Superior temporal gyrus (tissue), 1 donor: ENCODE results near the gene MAGED4B.
"Not testable (repeated sequence)": the region's sequence is repeated elsewhere in the genome, so short reads cannot be mapped to it uniquely, and the experiment has no call there.

Experiments used
- DNase-seq: peaks from one replicate; pipeline ENCODE4 v3.0.0-alpha.2; 2016; ENCODE audit errors: extremely low spot score

The MAGED4B gene, protein sequence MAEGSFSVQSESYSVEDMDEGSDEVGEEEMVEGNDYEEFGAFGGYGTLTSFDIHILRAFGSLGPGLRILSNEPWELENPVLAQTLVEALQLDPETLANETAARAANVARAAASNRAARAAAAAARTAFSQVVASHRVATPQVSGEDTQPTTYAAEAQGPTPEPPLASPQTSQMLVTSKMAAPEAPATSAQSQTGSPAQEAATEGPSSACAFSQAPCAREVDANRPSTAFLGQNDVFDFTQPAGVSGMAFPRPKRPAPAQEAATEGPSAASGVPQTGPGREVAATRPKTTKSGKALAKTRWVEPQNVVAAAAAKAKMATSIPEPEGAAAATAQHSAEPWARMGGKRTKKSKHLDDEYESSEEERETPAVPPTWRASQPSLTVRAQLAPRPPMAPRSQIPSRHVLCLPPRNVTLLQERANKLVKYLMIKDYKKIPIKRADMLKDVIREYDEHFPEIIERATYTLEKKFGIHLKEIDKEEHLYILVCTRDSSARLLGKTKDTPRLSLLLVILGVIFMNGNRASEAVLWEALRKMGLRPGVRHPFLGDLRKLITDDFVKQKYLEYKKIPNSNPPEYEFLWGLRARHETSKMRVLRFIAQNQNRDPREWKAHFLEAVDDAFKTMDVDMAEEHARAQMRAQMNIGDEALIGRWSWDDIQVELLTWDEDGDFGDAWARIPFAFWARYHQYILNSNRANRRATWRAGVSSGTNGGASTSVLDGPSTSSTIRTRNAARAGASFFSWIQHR

DNA sequence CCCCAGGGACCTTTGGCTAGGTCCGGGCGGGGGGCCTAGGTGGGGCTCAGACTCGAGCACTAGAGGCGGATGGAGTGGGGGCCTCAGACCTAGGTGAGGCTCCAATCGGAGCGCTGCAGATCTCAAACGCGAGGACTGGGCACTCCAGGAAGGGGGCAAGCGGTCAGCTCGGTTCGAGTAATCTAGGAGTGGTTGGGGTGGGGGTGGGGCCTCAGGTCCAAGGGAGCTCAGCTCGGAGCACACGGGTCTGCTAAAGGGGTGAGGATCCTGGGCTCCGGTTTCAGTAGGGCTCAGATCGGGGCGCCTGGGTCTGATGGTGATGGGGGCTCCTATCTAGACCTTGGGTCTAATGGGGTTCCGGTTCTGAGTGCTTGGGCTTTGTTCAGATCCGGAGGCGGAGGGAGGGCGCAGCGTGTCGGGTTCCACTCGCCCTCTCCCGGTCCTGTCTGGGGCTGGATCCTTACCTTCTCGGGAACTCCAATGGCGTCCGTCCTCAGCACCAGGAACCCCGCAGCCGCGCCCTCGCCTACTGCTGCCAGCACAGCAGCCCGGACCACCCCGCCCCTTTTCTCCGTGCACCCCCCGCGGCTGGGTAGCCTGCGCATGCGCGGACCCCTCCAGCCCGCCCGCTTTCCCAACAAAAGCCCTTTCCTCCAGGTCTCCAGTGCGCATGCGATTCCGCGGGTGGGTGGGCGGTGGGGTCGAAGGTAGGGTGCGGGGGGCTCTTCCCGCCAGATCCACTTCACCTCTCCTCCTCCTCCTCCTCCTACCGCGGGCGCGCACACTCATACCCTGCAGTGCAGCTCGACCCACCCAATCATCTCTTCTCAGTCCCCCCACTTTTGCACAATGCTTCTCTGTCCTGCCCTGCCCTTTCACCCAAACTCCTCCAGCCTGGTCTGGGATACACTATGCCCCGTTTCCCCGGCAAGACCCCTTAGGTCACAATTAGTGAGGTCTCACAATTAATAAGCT is at the start of gene MAGED4B:
MAGED4B (minus strand) TSS at position 518 of the 975 bp plus-strand sequence. CDS start 1,011 bp downstream, outside the sequence.
- DNase-seq, result not testable (repeated sequence)

DNA sequence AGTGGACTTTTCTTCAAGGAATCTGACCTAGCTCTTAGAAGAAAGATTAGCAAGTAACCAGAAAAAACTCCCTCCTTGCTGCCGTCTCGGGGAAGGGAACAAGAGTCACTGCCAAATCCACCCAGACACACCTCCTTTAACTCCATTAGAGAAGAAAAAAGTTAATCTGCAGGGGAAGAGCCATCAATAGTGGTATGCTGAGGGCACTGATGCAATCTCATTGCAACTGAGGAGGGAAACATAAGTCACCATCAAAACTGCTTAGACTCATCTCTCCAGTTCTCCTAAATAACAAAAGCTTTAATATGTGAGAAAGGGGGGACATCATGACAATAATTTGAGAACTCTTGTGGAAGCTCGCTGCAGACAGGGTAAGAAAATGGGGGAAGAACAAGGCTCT is 49.3 kb upstream of the MAGED4B start:
- no peak for DNase-seq

DNA sequence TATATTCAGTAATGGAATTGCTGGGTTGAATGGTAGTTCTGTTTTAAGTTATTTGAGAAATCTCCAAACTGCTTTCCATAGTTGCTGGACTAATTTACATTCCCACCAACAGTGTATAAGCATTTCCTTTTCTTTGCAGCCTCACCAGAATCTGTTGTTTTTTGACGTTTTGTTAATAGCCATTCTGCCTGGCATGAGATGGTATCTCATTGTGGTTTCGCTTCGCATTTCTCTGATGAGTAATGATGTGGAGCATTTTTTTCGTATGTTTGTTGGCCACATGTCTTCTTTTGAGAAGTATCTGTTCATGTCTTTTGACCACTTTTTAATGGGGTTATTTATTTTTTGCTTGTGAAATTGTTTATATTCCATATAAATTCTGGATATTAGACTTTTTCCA is 13.6 kb upstream of the MAGED4B start:
- no peak for DNase-seq

DNA sequence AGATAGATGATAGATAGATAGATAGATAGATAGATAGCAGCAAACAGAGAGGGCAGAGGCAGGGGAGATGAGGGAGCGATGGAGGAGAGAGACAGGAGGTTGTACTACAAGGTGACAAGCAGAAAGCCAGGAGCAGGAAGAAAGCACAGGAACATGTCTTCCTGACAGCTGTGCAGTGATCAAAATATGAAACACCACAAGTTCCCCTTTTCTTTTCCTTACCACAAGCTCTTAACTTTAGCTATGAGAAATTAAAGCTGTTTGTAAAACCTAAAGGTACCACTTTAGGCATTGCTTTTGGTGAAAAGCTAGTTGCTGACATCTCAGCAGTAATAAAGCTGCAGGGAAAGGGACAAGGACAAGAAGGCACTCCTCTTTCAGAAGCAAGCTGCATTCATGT is 9.1 kb upstream of the MAGED4B start:
- DNase-seq, result no peak

DNA sequence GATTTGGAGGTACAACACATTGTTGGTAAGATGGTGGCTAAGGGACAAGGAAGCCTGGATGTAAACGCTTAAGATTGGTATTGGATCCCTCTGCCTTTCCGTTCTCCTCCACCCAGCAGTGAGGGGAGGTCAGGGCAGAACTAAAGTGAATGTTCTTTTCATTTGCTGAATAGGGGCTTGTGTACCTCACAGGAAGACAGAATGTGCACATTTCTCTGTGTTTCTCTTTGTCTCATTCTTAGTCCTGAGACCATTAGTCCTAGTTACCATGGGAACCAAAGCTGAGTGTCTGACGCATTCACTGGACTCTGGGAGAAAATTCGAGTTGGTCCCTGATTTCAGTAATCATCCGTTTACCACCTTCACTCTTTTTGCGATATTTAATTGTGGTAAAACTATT is 26.7 kb downstream of the MAGED4B start:
- not testable (repeated sequence) for DNase-seq

DNA sequence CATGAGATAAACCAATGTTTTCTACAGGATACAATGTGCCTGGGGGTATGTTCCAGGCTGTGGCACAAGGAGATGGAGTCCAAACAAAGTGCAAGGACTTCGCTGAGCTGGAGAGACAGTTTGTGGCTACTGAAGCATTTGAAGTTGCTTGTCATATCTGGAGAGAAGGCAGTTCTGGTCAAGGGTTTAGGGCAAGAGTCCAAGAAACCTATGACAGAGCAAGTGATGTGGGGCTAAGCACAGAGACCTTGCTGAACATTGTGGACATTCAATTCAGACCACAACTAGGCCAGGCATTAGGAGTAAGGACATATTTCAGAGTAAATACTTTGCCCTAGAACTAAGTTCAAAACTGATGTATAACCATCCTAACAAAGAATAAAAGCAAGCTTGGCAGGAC is 34.8 kb downstream of the MAGED4B start:
- DNase-seq, result no peak

DNA sequence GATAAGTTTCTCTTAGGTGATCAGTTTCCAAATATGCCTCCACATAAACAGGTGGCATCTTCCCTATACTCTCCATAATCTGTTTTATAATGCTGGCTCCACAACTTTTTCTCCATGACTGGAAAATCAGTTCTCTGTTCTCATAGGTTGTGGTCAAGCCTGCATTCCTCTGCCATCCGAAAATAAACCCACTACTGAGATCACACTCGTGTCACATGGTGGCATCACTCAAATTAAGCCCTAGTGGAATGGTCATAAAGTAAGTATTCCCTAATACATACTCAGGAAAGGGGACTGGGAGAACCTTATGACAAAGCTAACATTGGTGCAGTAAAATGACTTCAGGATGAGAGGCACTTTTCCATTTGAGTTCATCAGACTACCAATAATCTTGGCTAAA is 37.6 kb downstream of the MAGED4B start:
- DNase-seq, result no peak

DNA sequence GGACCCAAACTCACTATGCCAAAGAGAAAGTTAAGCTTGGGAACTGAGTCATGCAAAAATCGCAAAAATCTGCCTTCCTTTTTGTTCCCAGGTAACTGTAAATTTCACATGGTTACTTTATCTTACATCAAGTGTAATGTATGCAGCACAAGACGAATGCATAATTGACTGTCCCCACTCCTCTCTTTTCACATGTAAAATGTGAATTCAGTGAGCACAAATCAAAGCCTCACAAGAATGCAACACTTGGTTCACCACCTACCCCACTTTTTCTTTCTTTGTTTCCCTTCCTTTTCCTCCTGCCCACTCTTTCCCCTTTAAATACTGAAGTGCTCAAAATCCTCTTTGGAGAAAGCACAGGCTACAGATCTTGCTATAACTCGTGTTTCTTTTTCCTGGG is 53.2 kb downstream of the MAGED4B start:
- DNase-seq, result no peak
